ENCODE results near the gene FRAS1.

FRAS1 gene

DNA sequence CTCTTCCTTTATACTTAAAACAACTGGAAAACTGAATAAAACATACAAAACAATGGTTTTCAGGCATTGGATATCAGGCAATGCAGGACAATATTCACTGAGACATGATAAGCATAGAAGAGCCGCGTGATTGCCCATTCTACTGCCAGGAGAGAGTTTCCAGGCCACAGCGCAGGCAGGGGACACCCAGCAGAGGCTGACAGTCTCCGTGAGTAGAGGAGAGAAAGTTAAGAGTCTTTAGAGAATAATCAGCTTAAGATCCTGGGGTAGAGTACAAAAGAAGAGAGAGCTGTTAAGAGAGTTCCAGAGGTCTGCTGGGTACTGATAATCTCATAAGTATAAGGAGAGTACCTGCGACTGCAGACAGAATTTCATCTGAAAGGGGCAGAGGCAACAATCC lies 18.4 kb upstream of the FRAS1 start:
- H3K27ac Mint-ChIP-seq = no peak overlapping the region
- no peaks in the 10 kb centered on the region for H3K36me3 Mint-ChIP-seq (ENCODE audit: low read depth)
- no peak overlapping the region for H3K4me3 Mint-ChIP-seq
- H3K27me3 Mint-ChIP-seq = peaks cover 11% of the 10 kb centered on the region
- peaks cover 5% of the 10 kb centered on the region for H3K9me3 Mint-ChIP-seq
- no peaks in the 10 kb centered on the region for H3K4me1 Mint-ChIP-seq (ENCODE audit: low read depth)

DNA sequence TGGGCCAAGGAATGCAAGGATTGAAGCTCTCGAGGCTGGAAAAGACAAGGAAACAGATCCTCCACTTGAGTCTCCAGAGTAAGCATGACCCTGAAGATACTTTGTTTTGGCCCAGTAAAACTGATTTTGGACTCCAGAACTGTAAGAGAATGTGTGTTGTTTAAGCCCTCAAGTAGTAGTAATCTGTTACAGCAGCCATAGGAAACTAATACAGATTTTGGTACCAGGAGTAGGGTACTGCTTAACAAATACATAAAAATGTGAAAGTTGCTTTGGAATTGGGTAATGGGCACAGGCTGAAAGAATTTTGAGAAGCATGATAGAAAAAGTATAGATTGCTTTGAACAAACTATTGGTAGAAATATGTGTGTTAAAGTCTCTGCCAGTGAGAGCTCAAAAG lies 17.4 kb upstream of the FRAS1 start:
- peaks cover 11% of the 10 kb centered on the region for H3K27me3 Mint-ChIP-seq
- H3K4me3 Mint-ChIP-seq = no peak overlapping the region
- H3K36me3 Mint-ChIP-seq (ENCODE audit: low read depth) = no peaks in the 10 kb centered on the region
- H3K9me3 Mint-ChIP-seq = peaks cover 5% of the 10 kb centered on the region
- H3K4me1 Mint-ChIP-seq (ENCODE audit: low read depth) = no peaks in the 10 kb centered on the region
- H3K27ac Mint-ChIP-seq = no peak overlapping the region

- Mint-ChIP-seq H3K4me3 (no peak overlapping the region), H3K27me3 (peaks cover 11% of the 10 kb centered on the region), H3K9me3 (peaks cover 5% of the 10 kb centered on the region), H3K36me3 (ENCODE audit: low read depth) (no peaks in the 10 kb centered on the region), H3K27ac (no peak overlapping the region), H3K4me1 (ENCODE audit: low read depth) (no peaks in the 10 kb centered on the region)
Measured at GRCh38 chr4:78040431-78040830, 16.7 kb upstream of the FRAS1 start.

- no peaks in the 10 kb centered on the region for H3K4me1 Mint-ChIP-seq (ENCODE audit: low read depth)
- H3K27me3 Mint-ChIP-seq = peaks cover 22% of the 10 kb centered on the region
- no peak overlapping the region for H3K27ac Mint-ChIP-seq
Measured at GRCh38 chr4:78047366-78047765, 9.8 kb upstream of the FRAS1 start.

DNA sequence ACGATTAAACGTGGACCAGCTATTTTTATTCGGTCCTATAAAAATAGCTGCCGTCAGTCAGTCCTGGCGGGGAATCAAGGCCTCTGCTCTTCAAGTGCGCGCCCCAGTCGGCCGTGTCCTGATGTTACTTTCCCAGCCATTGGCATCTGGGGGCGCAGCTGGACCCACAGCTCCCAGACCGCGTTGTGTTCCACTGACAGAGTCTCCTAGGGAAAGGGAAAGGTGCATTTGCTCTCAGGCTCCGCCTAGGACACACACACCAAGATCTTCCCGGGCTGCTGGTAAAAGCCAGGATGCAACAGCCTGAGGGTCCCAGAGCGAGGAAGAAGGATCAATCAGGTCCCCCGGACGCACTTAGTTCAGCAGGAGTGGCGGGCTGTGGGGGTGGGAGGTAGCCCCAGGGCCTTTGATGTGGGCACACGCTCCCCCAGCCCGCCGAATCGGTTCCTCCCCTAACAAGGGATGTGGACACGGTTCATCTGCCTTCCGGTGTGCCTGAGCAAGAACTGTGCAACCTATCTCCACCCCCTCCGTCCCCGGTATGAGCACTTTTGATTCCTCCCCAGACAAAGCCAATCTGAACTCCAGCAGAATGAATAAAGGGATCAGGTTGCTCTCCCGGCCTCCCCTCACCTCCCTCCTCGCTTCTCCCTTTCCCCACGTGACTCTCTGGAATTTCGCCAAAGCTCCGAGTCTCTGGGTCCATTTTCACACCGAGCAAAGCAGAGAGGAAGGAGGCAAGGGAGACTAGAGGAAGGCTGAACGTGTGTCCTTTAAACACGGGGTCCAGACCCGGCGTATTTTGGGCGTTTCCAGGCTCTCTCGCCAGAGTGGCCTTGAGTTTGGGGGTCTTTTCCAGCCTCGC lies 626 bp upstream of the FRAS1 start:
- Mint-ChIP-seq H3K27ac (no peak overlapping the region), H3K27me3 (peaks cover 70% of the 10 kb centered on the region), H3K9me3 (no peaks in the 10 kb centered on the region), H3K36me3 (ENCODE audit: low read depth) (no peaks in the 10 kb centered on the region), H3K4me3 (peak overlapping the region; percentile 89), H3K4me1 (ENCODE audit: low read depth) (peaks cover 32% of the 10 kb centered on the region)

More at GRCh38 chr4:78047366-78047765, 9.8 kb upstream of the FRAS1 start:
- H3K36me3 Mint-ChIP-seq (ENCODE audit: low read depth) = no peaks in the 10 kb centered on the region
- H3K9me3 Mint-ChIP-seq = no peaks in the 10 kb centered on the region
- H3K4me3 Mint-ChIP-seq = no peak overlapping the region

- Mint-ChIP-seq H3K4me3 (peak overlapping the region; percentile 89), H3K4me1 (ENCODE audit: low read depth) (peaks cover 46% of the 10 kb centered on the region), H3K27ac (peak overlapping the region; percentile 70), H3K36me3 (ENCODE audit: low read depth) (no peaks in the 10 kb centered on the region), H3K9me3 (no peaks in the 10 kb centered on the region), H3K27me3 (peaks cover 75% of the 10 kb centered on the region)
Measured at GRCh38 chr4:78057600-78058550, 752 bp downstream of the FRAS1 start.

- Mint-ChIP-seq H3K36me3 (ENCODE audit: low read depth) (no peaks in the 10 kb centered on the region), H3K27ac (no peak overlapping the region), H3K9me3 (no peaks in the 10 kb centered on the region), H3K27me3 (peaks cover 79% of the 10 kb centered on the region), H3K4me1 (ENCODE audit: low read depth) (peaks cover 46% of the 10 kb centered on the region), H3K4me3 (peak overlapping the region; percentile 89)
Measured at GRCh38 chr4:78058591-78059523, 1.7 kb downstream of the FRAS1 start.

DNA sequence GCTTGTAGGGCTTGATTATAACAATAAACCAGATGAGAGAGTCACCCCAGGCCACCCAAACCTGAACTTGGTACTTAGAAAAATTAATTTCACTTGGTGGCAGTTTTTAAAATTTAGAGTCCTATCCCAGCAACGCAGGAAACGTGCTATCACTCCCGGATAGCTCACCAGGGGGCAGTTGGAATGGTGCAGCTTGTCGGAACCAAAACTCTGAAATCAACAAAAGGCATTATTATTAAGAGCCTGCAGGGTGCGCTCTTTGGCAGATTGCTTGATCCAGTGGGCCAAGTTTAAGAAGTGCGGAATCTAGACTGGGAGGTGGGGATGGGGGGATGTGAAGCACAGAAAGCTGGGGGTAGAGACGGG lies 2.4 kb downstream of the FRAS1 start:
- peak overlapping the region; percentile 89 for H3K4me3 Mint-ChIP-seq
- H3K27me3 Mint-ChIP-seq = peaks cover 76% of the 10 kb centered on the region

GRCh38 chr4:78059938-78060337 lies 2.8 kb downstream of the FRAS1 start:
- no peaks in the 10 kb centered on the region for H3K36me3 Mint-ChIP-seq (ENCODE audit: low read depth)
- no peak overlapping the region for H3K27ac Mint-ChIP-seq
- H3K4me3 Mint-ChIP-seq = no peak overlapping the region
- peaks cover 46% of the 10 kb centered on the region for H3K4me1 Mint-ChIP-seq (ENCODE audit: low read depth)
- peaks cover 73% of the 10 kb centered on the region for H3K27me3 Mint-ChIP-seq
- H3K9me3 Mint-ChIP-seq = no peaks in the 10 kb centered on the region

More for the DNA sequence above, 2.4 kb downstream of the FRAS1 start:
- no peaks in the 10 kb centered on the region for H3K9me3 Mint-ChIP-seq
- H3K36me3 Mint-ChIP-seq (ENCODE audit: low read depth) = no peaks in the 10 kb centered on the region
- H3K4me1 Mint-ChIP-seq (ENCODE audit: low read depth) = peaks cover 46% of the 10 kb centered on the region
- H3K27ac Mint-ChIP-seq = no peak overlapping the region

DNA sequence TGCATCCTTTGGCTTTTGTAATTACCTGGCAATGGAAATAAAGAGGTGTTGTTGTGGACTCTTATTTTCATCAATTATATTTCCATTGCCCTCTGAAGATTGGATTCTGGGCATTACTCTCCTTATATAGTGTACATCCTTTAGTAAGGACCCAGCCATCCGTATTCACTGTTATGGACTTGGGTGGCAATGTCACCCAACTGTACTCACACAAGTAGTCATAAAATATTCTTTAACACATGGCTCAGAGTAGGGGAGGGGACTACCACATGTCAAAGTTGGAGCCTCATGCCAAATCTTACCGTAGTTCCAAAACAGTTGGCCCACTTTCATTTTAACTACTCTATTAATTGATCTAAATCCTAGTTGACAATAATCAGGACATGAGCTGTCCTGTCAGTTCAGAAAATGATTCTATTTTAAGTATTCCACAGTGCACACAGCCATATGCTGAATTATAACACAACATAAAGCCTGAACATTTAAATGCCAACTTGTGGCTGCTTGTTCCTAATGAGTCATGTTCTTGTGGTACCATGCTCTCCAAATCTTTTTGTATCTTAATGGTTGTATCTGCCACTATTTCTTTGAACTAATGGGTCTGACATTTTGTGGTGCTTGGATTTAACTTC lies 4.9 kb downstream of the FRAS1 start:
- H3K27ac Mint-ChIP-seq = no peak overlapping the region
- no peaks in the 10 kb centered on the region for H3K36me3 Mint-ChIP-seq (ENCODE audit: low read depth)
- H3K27me3 Mint-ChIP-seq = peaks cover 75% of the 10 kb centered on the region
- peaks cover 37% of the 10 kb centered on the region for H3K4me1 Mint-ChIP-seq (ENCODE audit: low read depth)
- no peak overlapping the region for H3K4me3 Mint-ChIP-seq
- no peaks in the 10 kb centered on the region for H3K9me3 Mint-ChIP-seq

- Mint-ChIP-seq H3K4me1 (ENCODE audit: low read depth) (peaks cover 18% of the 10 kb centered on the region), H3K4me3 (no peak overlapping the region), H3K36me3 (ENCODE audit: low read depth) (no peaks in the 10 kb centered on the region), H3K9me3 (no peaks in the 10 kb centered on the region), H3K27ac (no peak overlapping the region), H3K27me3 (peaks cover 70% of the 10 kb centered on the region)
Measured at GRCh38 chr4:78065508-78066192, 8.5 kb downstream of the FRAS1 start.

GRCh38 chr4:78068481-78068880 lies 11.4 kb downstream of the FRAS1 start:
- Mint-ChIP-seq H3K9me3 (no peaks in the 10 kb centered on the region), H3K4me3 (no peak overlapping the region), H3K36me3 (ENCODE audit: low read depth) (no peaks in the 10 kb centered on the region), H3K27me3 (peaks cover 67% of the 10 kb centered on the region), H3K4me1 (ENCODE audit: low read depth) (no peaks in the 10 kb centered on the region), H3K27ac (no peak overlapping the region)

DNA sequence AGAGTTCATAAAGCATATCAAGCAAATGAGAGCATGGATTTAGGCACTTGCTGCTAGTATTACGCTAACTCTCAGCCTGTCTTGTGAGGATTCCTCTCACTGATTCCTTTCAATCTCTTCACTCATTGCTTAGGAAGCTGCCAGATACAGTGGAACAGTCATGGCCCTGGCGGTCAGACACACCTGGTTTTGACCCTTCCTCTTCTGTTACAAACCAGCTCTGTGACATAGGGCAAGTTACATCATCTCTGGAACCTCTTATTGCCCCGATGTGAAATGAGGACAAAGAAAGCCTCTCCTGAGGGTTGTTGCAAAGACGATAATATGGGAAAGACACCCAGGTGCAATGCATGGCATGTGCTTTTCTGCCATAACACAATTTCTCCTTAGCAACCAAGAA lies 12.2 kb downstream of the FRAS1 start:
- Mint-ChIP-seq H3K27me3 (peaks cover 73% of the 10 kb centered on the region), H3K4me1 (ENCODE audit: low read depth) (no peaks in the 10 kb centered on the region), H3K9me3 (no peaks in the 10 kb centered on the region), H3K4me3 (no peak overlapping the region), H3K36me3 (ENCODE audit: low read depth) (no peaks in the 10 kb centered on the region), H3K27ac (no peak overlapping the region)
